Right forelimb (tissue), 1 donor: ENCODE data around the gene UCP3.

Source experiments
- DNase-seq: peaks from one replicate; pipeline ENCODE4 v3.0.0-alpha.2; 2018

Gene UCP3

GRCh38 chr11:73951797-73952196 lies 57.1 kb downstream of the UCP3 start:
- no peak for DNase-seq

DNA sequence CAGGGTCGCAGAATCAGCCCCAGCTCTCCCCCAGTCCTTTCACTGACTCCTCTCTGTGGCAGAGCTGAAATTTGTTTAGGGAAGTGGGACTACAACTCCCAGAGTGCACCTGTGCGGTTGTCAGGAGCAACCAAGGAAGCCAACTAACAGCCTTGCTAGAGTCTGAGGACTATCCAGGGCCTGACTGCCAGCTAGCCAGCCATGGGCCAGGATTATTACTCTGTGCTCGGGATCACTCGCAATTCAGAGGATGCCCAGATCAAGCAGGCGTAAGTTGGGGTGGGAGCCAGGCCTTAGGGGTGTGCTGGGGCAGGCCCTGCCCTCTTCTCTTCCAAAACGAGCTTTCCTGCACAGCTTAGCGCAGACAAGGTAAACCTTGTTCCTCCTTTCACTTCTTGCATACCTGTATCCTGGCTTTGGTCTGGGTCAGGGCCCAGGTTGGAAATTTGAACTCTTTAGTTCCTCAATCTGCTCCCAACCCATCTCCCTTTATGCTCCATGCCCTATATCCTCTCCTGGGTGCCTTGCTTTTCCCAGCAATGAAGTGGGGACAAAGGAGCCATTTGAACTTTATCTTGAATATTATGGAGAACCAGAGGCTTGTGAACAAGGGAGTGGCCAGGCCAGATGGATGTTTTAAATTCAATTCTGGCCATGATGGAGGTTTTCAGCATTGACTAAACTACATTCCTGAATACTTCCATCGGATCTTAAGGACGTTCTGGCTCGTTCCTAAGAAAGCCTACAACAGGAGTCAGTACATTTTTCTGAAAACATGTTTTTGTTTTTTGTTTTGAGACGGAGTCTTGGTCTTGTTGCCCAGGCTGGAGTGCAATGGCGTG lies 57.8 kb downstream of the UCP3 start, which contains the start of gene DNAJB13:
Gene DNAJB13, plus strand, starts transcription at position 158 of the 842 bp plus-strand sequence. Its CDS starts 44 bp downstream, at position 202.
- no peak for DNase-seq
